Lung (tissue), 12 donors: ENCODE results near the gene GPR173. TPM values are rescaled to one million over a fixed set of nuclear protein-coding genes. Genes with fewer than 3 reads are reported as not detected.

Experiments used
- ATAC-seq: fragments of 200-7000 bp; cut with Tn5 transposase; one replicate; pipeline ENCODE4 v1.9.1; 2020; ENCODE audit warnings: moderate number of reproducible peaks; ENCODE audit not compliant: insufficient read depth, low FRiP score
- DNase-seq, 3 donors: peaks; one replicate each; pipeline ENCODE4 v3.0.0-alpha.2; 2013 to 2017
- H3K27ac ChIP-seq, 2 donors: one replicate each; pipeline ENCODE4 v1.5.1; 2013; ENCODE audit warnings: mild to moderate bottlenecking in 2 of 2, moderate library complexity in 2 of 2, control low read depth in 1 of 2, inconsistent platforms in 1 of 2, low read depth in 1 of 2, low read length in 1 of 2
- H3K27me3 ChIP-seq, 3 donors: one replicate each; pipeline ENCODE4 v1.5.1; 2013; ENCODE audit warnings: low read length in 2 of 3; ENCODE audit not compliant: control insufficient read depth in 3 of 3, insufficient read depth in 3 of 3
- H3K36me3 ChIP-seq, 4 donors: one replicate each; pipeline ENCODE4 v1.5.1; 2013; ENCODE audit warnings: low read length in 4 of 4, mild to moderate bottlenecking in 1 of 4, moderate library complexity in 1 of 4; ENCODE audit not compliant: control insufficient read depth in 4 of 4, insufficient read depth in 4 of 4
- H3K4me1 ChIP-seq, 5 donors: one replicate each; pipeline ENCODE4 v1.5.1; 2013; ENCODE audit warnings: low read length in 5 of 5, mild to moderate bottlenecking in 2 of 5, moderate library complexity in 1 of 5; ENCODE audit not compliant: control insufficient read depth in 5 of 5, insufficient read depth in 5 of 5
- H3K4me3 ChIP-seq: one replicate; pipeline ENCODE4 v1.5.1; 2013; ENCODE audit warnings: mild to moderate bottlenecking, control low read depth, moderate library complexity
- H3K9ac ChIP-seq, 2 donors: one replicate each; pipeline ENCODE4 v1.5.1; 2013; ENCODE audit warnings: low read length in 2 of 2, control low read depth in 1 of 2; ENCODE audit not compliant: insufficient read depth in 1 of 2
- H3K9me3 ChIP-seq, 4 donors: one replicate each; pipeline ENCODE4 v1.5.1; 2013; ENCODE audit warnings: low read length in 3 of 4, mild to moderate bottlenecking in 1 of 4, moderate library complexity in 1 of 4; ENCODE audit not compliant: control insufficient read depth in 4 of 4, insufficient read depth in 3 of 4
- CTCF ChIP-seq: IDR thresholded peaks from 2 replicates; pipeline ENCODE4 v1.5.1; 2012; ENCODE audit warnings: mild to moderate bottlenecking; ENCODE audit errors: control extremely low read depth, extremely low read depth
- WGBS, 2 donors: extraction: QIAGEN DNeasy Blood & Tissue Kit; methylation state at CpG; one replicate each; pipeline ENCODE4 v1.1.7; 2013; 5-methylcytosine and 5-hydroxymethylcytosine counted together
- polyA plus RNA-seq, 2 donors: library from polyadenylated mRNA; stranded (reverse); fragments of 200-250 nt; gene quantifications; one replicate each; pipeline ENCODE4 v1.2.1, GENCODE V29; 2013
- total RNA-seq, 2 donors: library from RNA; depleted of rRNA in 1 of 2; stranded (reverse); fragments of >200 nt in 1 of 2; gene quantifications; one replicate each; pipeline ENCODE4 v1.2.1, GENCODE V29; 2014 to 2021
- donor health status: control.
- donor health status: control.
- donor health status: Bipolar disorder and iron deficiency.
- donor health status: healthy.
- donor health status: DM: yes; HTN: yes; CAD: no.

GPR173 gene
- total and polyA plus RNA-seq, 4 donors, result 0.94 to 4.6 (median 2.0) TPM

- TF ChIP-seq CTCF, result no peak
- Histone ChIP-seq H3K4me3 (peak within 1 kb of the TSS; percentile 71), H3K36me3 (peaks cover 0 to 1% (median 0%) of the 10 kb centered on the region in 4 donors), H3K9ac (peak within 1 kb of the TSS; percentile 25 to 85), H3K9me3 (no peaks in the 10 kb centered on the region), H3K27me3 (peaks cover 3 to 19% (median 7%) of the 10 kb centered on the region in 3 donors), H3K27ac (peak within 1 kb of the TSS; percentile 94 to 97), H3K4me1 (peaks cover 0 to 7% (median 0%) of the 10 kb centered on the region in 5 donors)
- WGBS, 2 donors, result 0 to 34% methylated on average over 43 to 67 of the region's 67 CpGs
- ATAC-seq (peak; percentile 83), DNase-seq (peak; percentile 92 to 97 (median 97))
Observed at GRCh38 chrX:53093748-53094581, 45.4 kb downstream of the GPR173 start, which contains the start of gene KANTR. KANTR (plus strand) TSS chrX:53094142; CDS start chrX:53124273, 30,131 bp downstream.

- Histone ChIP-seq H3K4me1 (peaks cover 0 to 7% (median 0%) of the 10 kb centered on the region in 5 donors), H3K9ac (peak overlapping the region in 1 of 2 donors; percentile 50), H3K36me3 (peaks cover 0 to 1% (median 0%) of the 10 kb centered on the region in 4 donors), H3K4me3 (peak overlapping the region; percentile 71), H3K27ac (peak overlapping the region; percentile 66 to 94), H3K27me3 (peaks cover 3 to 19% (median 3%) of the 10 kb centered on the region in 3 donors), H3K9me3 (no peaks in the 10 kb centered on the region)
- DNase-seq (no peak), ATAC-seq (no peak)
- 2 to 37% methylated on average over 5 of the region's 5 CpGs for WGBS, 2 donors
- TF ChIP-seq CTCF, result no peak
Observed at GRCh38 chrX:53094582-53094905, 46.0 kb downstream of the GPR173 start.

- H3K27ac ChIP-seq, result no peak overlapping the region
- no peak overlapping the region for H3K9ac ChIP-seq
- WGBS, 2 donors, result 75 to 86% methylated on average over 3 of the region's 3 CpGs
- H3K27me3 ChIP-seq, result peaks cover 3 to 12% (median 3%) of the 10 kb centered on the region in 3 donors
- no peak for TF ChIP-seq CTCF
- ATAC-seq, result no peak
- H3K9me3 ChIP-seq, result no peaks in the 10 kb centered on the region
- no peak overlapping the region for H3K4me3 ChIP-seq
- H3K36me3 ChIP-seq, result peaks cover 0 to 3% (median 0%) of the 10 kb centered on the region in 4 donors
- H3K4me1 ChIP-seq, result peaks cover 0 to 7% (median 0%) of the 10 kb centered on the region in 5 donors
- DNase-seq, result no peak
Observed at GRCh38 chrX:53095796-53096195, 47.2 kb downstream of the GPR173 start.
